HepG2 (cell line): ENCODE results near the gene TPPP3. TPM values are rescaled to one million over a fixed set of nuclear protein-coding genes. Genes with fewer than 3 reads are reported as not detected.

Experiments used
- CBX1 ChIP-seq: IDR thresholded peaks from one replicate; pipeline ENCODE4 v1.6.1; 2016; ENCODE audit warnings: antibody characterized with exemption, low read depth
- HDAC1 ChIP-seq: sonication (generic); formaldehyde crosslinking; IDR thresholded peaks from 2 replicates; pipeline ENCODE4 v1.5.1; 2020; ENCODE audit warnings: mild to moderate bottlenecking, missing genetic modification reagents
- HDAC2 ChIP-seq: sonication (generic); formaldehyde crosslinking; IDR thresholded peaks from 2 replicates; pipeline ENCODE4 v1.4.0; 2020; ENCODE audit warnings: missing genetic modification reagents
- HOXA3 ChIP-seq: sonication (generic); formaldehyde crosslinking; IDR thresholded peaks from 2 replicates; pipeline ENCODE4 v1.5.0; 2020; ENCODE audit warnings: missing genetic modification reagents
- MED13 ChIP-seq: sonication (generic); formaldehyde crosslinking; IDR thresholded peaks from 2 replicates; pipeline ENCODE4 v1.5.0; 2020; ENCODE audit warnings: missing genetic modification reagents
- MIER2 ChIP-seq: IDR thresholded peaks from 2 replicates; pipeline ENCODE4 v1.6.1; 2016; ENCODE audit warnings: missing biosample characterization, missing genetic modification reagents
- SOX6 ChIP-seq, 2 experiments: fragments of 450-650 bp in 1 of 2; sonication (generic) in 1 of 2; formaldehyde crosslinking in 1 of 2; IDR thresholded peaks; 2 replicates each; pipeline versions ENCODE4 v1.4.0 to v1.6.1; 2017 to 2020; ENCODE audit warnings: antibody characterized with exemption in 1 of 2, mild to moderate bottlenecking in 1 of 2, missing genetic modification reagents in 1 of 2
- TFDP1 ChIP-seq: IDR thresholded peaks from 2 replicates; pipeline ENCODE4 v1.6.1; 2016; ENCODE audit warnings: missing compliant biosample characterization, missing genetic modification reagents, borderline replicate concordance
- ZBTB26 ChIP-seq: IDR thresholded peaks from 2 replicates; pipeline ENCODE4 v1.6.1; 2016; ENCODE audit warnings: missing compliant biosample characterization, missing genetic modification reagents, borderline replicate concordance
- ZMYM4 ChIP-seq: sonication (generic); formaldehyde crosslinking; IDR thresholded peaks from 2 replicates; pipeline ENCODE4 v1.8.1; 2023; ENCODE audit warnings: mild to moderate bottlenecking, missing genetic modification reagents
- ZNF138 ChIP-seq: sonication (generic); formaldehyde crosslinking; IDR thresholded peaks from 2 replicates; pipeline ENCODE4 v1.5.0; 2020; ENCODE audit warnings: mild to moderate bottlenecking, low read depth, missing genetic modification reagents
- ZNF639 ChIP-seq: conservative IDR thresholded peaks from 2 replicates; pipeline ENCODE4 v1.6.1; 2018; ENCODE audit warnings: missing genetic modification reagents
- polyA plus RNA-seq, 8 experiments: library from polyadenylated mRNA; depleted of rRNA in 3 of 8; stranded (reverse) in 7 of 8; unstranded in 1 of 8; fragments of >200 nt; fragmentation: Illumina TruSeq in 4 of 8; extraction: Trizol in 4 of 8; gene quantifications; 2 replicates each; pipeline versions ENCODE4 v1.2.1 to v1.2.3, GENCODE V29; 2011 to 2016; ENCODE audit warnings: low read depth in 4 of 8, missing spikeins in 1 of 8, mixed read lengths in 1 of 8; ENCODE audit not compliant: insufficient read depth in 1 of 8
- total RNA-seq, 5 experiments: library from RNA; depleted of rRNA; stranded (reverse); fragments of >200 nt; fragmentation: Illumina TruSeq; extraction: Trizol; gene quantifications; 2 replicates each; pipeline ENCODE4 v1.2.3, GENCODE V29; 2016; ENCODE audit warnings: low read depth in 1 of 5
- TF ChIP-seq, protein P1 (sequence below): sonication (generic); formaldehyde crosslinking; IDR thresholded peaks from 2 replicates; pipeline ENCODE4 v1.5.1; 2020; ENCODE audit warnings: missing genetic modification reagents, mild to moderate bottlenecking, borderline replicate concordance
- TF ChIP-seq, protein P2 (sequence below): sonication (generic); formaldehyde crosslinking; IDR thresholded peaks from 2 replicates; pipeline ENCODE4 v1.4.0; 2020; ENCODE audit warnings: missing genetic modification reagents
- TF ChIP-seq, protein P3 (sequence below): sonication (generic); formaldehyde crosslinking; IDR thresholded peaks from 2 replicates; pipeline ENCODE4 v1.4.0; 2020; ENCODE audit warnings: missing genetic modification reagents

Gene TPPP3
- total and polyA plus RNA-seq, 2 of the 13 experiments (the other 11 are each of a cell fraction or from before 2014, with no cell fraction given): 0.16 to 0.44 TPM

DNA sequence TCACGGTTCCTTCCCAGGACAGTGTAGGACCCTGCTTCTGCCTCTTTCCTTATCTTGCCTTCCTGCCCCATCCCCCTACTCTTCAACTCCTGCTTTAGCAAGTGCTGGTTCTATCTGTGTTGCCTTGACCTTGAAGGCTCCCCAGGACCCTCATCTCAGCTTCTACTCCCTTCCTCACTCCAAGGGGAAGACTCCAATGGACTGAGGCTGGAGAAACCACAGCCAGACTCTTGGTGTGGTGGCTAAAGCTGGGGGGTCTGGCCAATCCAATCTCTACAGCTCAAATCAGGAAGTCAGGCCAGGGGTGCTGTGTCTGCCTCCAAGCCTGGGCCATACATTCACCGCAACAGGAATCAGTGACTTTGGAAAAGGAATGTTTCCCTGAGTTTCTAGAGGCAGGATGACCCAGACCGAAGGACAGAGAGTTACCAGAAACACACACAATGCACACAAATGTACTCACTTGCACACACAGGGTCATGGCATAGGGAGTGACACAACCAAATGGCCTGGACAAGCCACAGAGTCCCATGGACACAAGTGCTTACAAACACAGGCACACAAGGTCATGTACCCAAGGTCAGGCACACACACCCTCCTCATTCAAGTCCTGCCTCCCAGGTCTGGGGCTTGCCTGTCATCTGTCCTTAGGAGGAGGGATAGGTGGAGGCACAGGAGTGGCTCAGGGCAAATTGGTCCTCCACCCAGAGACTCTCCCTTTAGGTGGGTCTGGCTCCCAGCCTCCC lies 35.9 kb upstream of the TPPP3 start (continued):
- 0 out of 2 replicates have a peak, but pooled peaks have one; percentile 48 for TF ChIP-seq ZNF639 (CRISPR knock-in tag)
- TF ChIP-seq MIER2 (CRISPR knock-in tag): 0 out of 2 replicates have a peak, but pooled peaks have one; percentile 30
- TF ChIP-seq, protein P1, sequence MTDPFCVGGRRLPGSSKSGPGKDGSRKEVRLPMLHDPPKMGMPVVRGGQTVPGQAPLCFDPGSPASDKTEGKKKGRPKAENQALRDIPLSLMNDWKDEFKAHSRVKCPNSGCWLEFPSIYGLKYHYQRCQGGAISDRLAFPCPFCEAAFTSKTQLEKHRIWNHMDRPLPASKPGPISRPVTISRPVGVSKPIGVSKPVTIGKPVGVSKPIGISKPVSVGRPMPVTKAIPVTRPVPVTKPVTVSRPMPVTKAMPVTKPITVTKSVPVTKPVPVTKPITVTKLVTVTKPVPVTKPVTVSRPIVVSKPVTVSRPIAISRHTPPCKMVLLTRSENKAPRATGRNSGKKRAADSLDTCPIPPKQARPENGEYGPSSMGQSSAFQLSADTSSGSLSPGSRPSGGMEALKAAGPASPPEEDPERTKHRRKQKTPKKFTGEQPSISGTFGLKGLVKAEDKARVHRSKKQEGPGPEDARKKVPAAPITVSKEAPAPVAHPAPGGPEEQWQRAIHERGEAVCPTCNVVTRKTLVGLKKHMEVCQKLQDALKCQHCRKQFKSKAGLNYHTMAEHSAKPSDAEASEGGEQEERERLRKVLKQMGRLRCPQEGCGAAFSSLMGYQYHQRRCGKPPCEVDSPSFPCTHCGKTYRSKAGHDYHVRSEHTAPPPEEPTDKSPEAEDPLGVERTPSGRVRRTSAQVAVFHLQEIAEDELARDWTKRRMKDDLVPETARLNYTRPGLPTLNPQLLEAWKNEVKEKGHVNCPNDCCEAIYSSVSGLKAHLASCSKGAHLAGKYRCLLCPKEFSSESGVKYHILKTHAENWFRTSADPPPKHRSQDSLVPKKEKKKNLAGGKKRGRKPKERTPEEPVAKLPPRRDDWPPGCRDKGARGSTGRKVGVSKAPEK (CRISPR knock-in tag): 0 out of 2 replicates have a peak, but pooled peaks have one; percentile 84
- peak; percentile 49; the same call in 1 of the 2 replicates for TF ChIP-seq HDAC2 (CRISPR knock-in tag)
- peak; percentile 55; the same call in 1 of the 2 replicates for TF ChIP-seq ZMYM4 (CRISPR knock-in tag)
- TF ChIP-seq ZBTB26 (CRISPR knock-in tag): no peak
- TF ChIP-seq HOXA3 (CRISPR knock-in tag): peak; percentile 56; the same call in 1 of the 2 replicates
- TF ChIP-seq, protein P2, sequence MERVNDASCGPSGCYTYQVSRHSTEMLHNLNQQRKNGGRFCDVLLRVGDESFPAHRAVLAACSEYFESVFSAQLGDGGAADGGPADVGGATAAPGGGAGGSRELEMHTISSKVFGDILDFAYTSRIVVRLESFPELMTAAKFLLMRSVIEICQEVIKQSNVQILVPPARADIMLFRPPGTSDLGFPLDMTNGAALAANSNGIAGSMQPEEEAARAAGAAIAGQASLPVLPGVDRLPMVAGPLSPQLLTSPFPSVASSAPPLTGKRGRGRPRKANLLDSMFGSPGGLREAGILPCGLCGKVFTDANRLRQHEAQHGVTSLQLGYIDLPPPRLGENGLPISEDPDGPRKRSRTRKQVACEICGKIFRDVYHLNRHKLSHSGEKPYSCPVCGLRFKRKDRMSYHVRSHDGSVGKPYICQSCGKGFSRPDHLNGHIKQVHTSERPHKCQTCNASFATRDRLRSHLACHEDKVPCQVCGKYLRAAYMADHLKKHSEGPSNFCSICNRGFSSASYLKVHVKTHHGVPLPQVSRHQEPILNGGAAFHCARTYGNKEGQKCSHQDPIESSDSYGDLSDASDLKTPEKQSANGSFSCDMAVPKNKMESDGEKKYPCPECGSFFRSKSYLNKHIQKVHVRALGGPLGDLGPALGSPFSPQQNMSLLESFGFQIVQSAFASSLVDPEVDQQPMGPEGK: peak; percentile 45; the same call in 1 of the 2 replicates
- 0 out of 2 replicates have a peak, but pooled peaks have one; percentile 22 for TF ChIP-seq MED13
- peak; percentile 54; the same call in 1 of the 2 replicates for TF ChIP-seq HDAC1 (CRISPR knock-in tag)
- TF ChIP-seq ZNF138 (CRISPR knock-in tag): no peak
- TF ChIP-seq SOX6 (IDR thresholded peaks at IDR 0.05): no peak
- TF ChIP-seq SOX6 (CRISPR knock-in tag; IDR thresholded peaks at IDR 0.05): 0 out of 2 replicates have a peak, but pooled peaks have one; percentile 43
- TF ChIP-seq, protein P3, sequence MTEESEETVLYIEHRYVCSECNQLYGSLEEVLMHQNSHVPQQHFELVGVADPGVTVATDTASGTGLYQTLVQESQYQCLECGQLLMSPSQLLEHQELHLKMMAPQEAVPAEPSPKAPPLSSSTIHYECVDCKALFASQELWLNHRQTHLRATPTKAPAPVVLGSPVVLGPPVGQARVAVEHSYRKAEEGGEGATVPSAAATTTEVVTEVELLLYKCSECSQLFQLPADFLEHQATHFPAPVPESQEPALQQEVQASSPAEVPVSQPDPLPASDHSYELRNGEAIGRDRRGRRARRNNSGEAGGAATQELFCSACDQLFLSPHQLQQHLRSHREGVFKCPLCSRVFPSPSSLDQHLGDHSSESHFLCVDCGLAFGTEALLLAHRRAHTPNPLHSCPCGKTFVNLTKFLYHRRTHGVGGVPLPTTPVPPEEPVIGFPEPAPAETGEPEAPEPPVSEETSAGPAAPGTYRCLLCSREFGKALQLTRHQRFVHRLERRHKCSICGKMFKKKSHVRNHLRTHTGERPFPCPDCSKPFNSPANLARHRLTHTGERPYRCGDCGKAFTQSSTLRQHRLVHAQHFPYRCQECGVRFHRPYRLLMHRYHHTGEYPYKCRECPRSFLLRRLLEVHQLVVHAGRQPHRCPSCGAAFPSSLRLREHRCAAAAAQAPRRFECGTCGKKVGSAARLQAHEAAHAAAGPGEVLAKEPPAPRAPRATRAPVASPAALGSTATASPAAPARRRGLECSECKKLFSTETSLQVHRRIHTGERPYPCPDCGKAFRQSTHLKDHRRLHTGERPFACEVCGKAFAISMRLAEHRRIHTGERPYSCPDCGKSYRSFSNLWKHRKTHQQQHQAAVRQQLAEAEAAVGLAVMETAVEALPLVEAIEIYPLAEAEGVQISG: 0 out of 2 replicates have a peak, but pooled peaks have one; percentile 34
- no peak for TF ChIP-seq TFDP1 (CRISPR knock-in tag)
- no peak for TF ChIP-seq CBX1
